ENCODE results near the gene ANGEL2. TPM values are rescaled to one million over a fixed set of nuclear protein-coding genes. Genes with fewer than 3 reads are reported as not detected.

The ANGEL2 gene
- total and polyA plus RNA-seq, 2 experiments from 2014 or later = 11.8 to 34.8 TPM

DNA sequence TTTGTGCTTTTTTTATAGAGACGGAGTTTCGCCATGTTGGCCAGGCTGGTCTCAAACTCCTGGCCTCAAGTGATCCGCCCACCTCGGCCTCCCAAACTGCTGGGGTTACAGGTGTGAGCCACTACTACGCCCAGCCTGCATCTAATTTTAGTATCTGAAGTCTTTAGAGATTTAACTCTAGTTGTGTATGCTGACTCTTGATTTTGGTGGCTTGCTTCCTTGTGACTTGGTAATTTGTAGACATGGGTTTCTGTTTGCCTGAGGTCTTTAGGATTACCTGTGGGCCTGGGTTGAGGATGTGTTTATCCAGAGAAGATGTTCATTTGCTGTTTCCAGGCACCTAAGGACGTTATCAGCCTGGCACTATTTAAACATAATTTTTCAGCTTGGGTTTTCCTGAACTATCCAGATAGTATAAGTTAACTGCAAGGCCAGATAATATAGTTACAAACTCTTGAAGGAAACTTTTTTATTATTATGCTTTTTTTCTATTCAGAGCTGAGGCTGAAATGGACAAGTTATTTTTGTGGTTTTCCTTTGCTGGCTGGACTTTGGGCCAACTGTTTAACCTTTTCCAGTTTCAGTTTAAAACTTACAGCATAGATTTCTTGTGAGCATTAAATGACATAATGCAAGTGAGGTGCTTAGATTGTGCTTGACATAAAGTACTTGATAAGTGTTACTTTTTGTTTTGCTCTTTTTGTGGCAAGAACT lies 72.8 kb downstream of the ANGEL2 start:
- H3K4me2 ChIP-seq = no peak overlapping the region
- H4K20me1 ChIP-seq (ENCODE audit: insufficient read depth, poor library complexity, severe bottlenecking) = no peaks in the 10 kb centered on the region
- H3K9me3 ChIP-seq (ENCODE audit: low read depth) = no peaks in the 10 kb centered on the region
- no peak for DNase-seq (ENCODE audit: low spot score)
- H3K4me1 ChIP-seq (ENCODE audit: insufficient read depth) = no peaks in the 10 kb centered on the region
- no peaks in the 10 kb centered on the region for H3K36me3 ChIP-seq (replicated peaks; ENCODE audit: insufficient read depth, low read depth)
- WGBS (ENCODE audit: low lambda C conversion rate, missing lambda C conversion rate) = 91% methylated on average over 6 of the region's 6 CpGs
- H3K27ac ChIP-seq = no peak overlapping the region
- TF ChIP-seq EZH2phosphoT487 (IDR thresholded peaks at IDR 0.05; ENCODE audit: low read depth, severe bottlenecking, unreplicated experiment) (no peak), EZH2 (IDR thresholded peaks at IDR 0.05; ENCODE audit: borderline replicate concordance) (no peak)
- TF ChIP-seq, protein P1, sequence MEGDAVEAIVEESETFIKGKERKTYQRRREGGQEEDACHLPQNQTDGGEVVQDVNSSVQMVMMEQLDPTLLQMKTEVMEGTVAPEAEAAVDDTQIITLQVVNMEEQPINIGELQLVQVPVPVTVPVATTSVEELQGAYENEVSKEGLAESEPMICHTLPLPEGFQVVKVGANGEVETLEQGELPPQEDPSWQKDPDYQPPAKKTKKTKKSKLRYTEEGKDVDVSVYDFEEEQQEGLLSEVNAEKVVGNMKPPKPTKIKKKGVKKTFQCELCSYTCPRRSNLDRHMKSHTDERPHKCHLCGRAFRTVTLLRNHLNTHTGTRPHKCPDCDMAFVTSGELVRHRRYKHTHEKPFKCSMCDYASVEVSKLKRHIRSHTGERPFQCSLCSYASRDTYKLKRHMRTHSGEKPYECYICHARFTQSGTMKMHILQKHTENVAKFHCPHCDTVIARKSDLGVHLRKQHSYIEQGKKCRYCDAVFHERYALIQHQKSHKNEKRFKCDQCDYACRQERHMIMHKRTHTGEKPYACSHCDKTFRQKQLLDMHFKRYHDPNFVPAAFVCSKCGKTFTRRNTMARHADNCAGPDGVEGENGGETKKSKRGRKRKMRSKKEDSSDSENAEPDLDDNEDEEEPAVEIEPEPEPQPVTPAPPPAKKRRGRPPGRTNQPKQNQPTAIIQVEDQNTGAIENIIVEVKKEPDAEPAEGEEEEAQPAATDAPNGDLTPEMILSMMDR (IDR thresholded peaks at IDR 0.05; ENCODE audit: poor library complexity) = no peak
- H3K27me3 ChIP-seq = no peaks in the 10 kb centered on the region
- no peak overlapping the region for H2AFZ ChIP-seq
- no peaks in the 10 kb centered on the region for H3K79me2 ChIP-seq
- no peaks in the 10 kb centered on the region for H3K9me2 ChIP-seq (replicated peaks; ENCODE audit: insufficient read depth)
- H3K4me3 ChIP-seq = no peak overlapping the region

Other genes starting within 250 kb of the ANGEL2 start
- gene NSL1, start 224.1 kb downstream of the ANGEL2 start, total RNA-seq = 34.2 and 39.5 TPM in 2 replicates
- gene NSL1, start 224.1 kb downstream of the ANGEL2 start, polyA plus RNA-seq = 25.1 and 27.2 TPM in 2 replicates
- gene TATDN3, start 224.0 kb downstream of the ANGEL2 start, total RNA-seq = 8.9 and 14.3 TPM in 2 replicates
- gene TATDN3, start 224.0 kb downstream of the ANGEL2 start, polyA plus RNA-seq = 6.0 and 8.8 TPM in 2 replicates
- gene SPATA45, start 168.2 kb downstream of the ANGEL2 start, total RNA-seq = 0.96 TPM in 1 of 2 replicates, not detected in the other
- 0.44 and 0.57 TPM in 2 replicates for gene SPATA45, start 168.2 kb downstream of the ANGEL2 start, polyA plus RNA-seq
- gene FLVCR1, start 157.6 kb downstream of the ANGEL2 start, total RNA-seq = 32.0 and 32.5 TPM in 2 replicates
- gene FLVCR1, start 157.6 kb downstream of the ANGEL2 start, polyA plus RNA-seq = 9.9 and 14.4 TPM in 2 replicates
- gene VASH2, start 65.3 kb downstream of the ANGEL2 start, total RNA-seq = 3.6 and 4.5 TPM in 2 replicates
- 0.96 and 3.0 TPM in 2 replicates for gene VASH2, start 65.3 kb downstream of the ANGEL2 start, polyA plus RNA-seq
- gene RPS6KC1, start 35.4 kb upstream of the ANGEL2 start, total RNA-seq = 25.6 and 26.9 TPM in 2 replicates
- 10.0 and 11.2 TPM in 2 replicates for gene RPS6KC1, start 35.4 kb upstream of the ANGEL2 start, polyA plus RNA-seq